Aorta (tissue), 5 donors: ENCODE measurements around the gene SMARCA5. TPM values are rescaled to one million over a fixed set of nuclear protein-coding genes. Genes with fewer than 3 reads are reported as not detected.

ENCODE experiments used
- ATAC-seq: fragments of 200-7000 bp; cut with Tn5 transposase; one replicate; pipeline ENCODE4 v1.9.1; 2022; ENCODE audit warnings: moderate library complexity; ENCODE audit not compliant: low FRiP score
- DNase-seq, 2 donors: peaks; one replicate each; pipeline ENCODE4 v3.0.0-alpha.2; 2020
- H3K27ac ChIP-seq, 2 donors: one replicate each; pipeline ENCODE4 v1.5.1; 2013; ENCODE audit warnings: low read length in 2 of 2, mild to moderate bottlenecking in 2 of 2, moderate library complexity in 2 of 2, control low read depth in 1 of 2, inconsistent platforms in 1 of 2, low read depth in 1 of 2
- H3K27me3 ChIP-seq, 2 donors: one replicate each; pipeline ENCODE4 v1.6.1; 2013; ENCODE audit warnings: control low read depth in 1 of 2, low read length in 1 of 2, mild to moderate bottlenecking in 1 of 2, moderate library complexity in 1 of 2; ENCODE audit not compliant: insufficient read depth in 2 of 2, control insufficient read depth in 1 of 2
- H3K36me3 ChIP-seq, 2 donors: one replicate each; pipeline ENCODE4 v1.6.1; 2013; ENCODE audit warnings: control low read depth in 1 of 2, low read length in 1 of 2, mild to moderate bottlenecking in 1 of 2; ENCODE audit not compliant: insufficient read depth in 2 of 2, control insufficient read depth in 1 of 2
- H3K4me1 ChIP-seq, 2 donors: one replicate each; pipeline ENCODE4 v1.6.1; 2013; ENCODE audit warnings: low read length in 2 of 2, control low read depth in 1 of 2, mild to moderate bottlenecking in 1 of 2, moderate library complexity in 1 of 2; ENCODE audit not compliant: insufficient read depth in 2 of 2, control insufficient read depth in 1 of 2
- H3K4me3 ChIP-seq, 2 donors: one replicate each; pipeline ENCODE4 v1.5.1; 2013; ENCODE audit warnings: low read length in 2 of 2, control low read depth in 1 of 2, mild to moderate bottlenecking in 1 of 2
- H3K9me3 ChIP-seq: one replicate; pipeline ENCODE4 v1.6.1; 2013; ENCODE audit warnings: mild to moderate bottlenecking, low read length; ENCODE audit not compliant: control insufficient read depth
- WGBS, 2 donors: extraction: QIAGEN DNeasy Blood & Tissue Kit; methylation state at CpG; one replicate each; pipeline ENCODE4 v1.1.7; 2013; 5-methylcytosine and 5-hydroxymethylcytosine counted together
- intact Hi-C, 2 donors: fragments of 100-400 bp; cut with DNase I; formaldehyde crosslinking; loops; one replicate each; pipeline versions ENCODE4 v1.14.2 to v1.15.0; 2022
- polyA plus RNA-seq, 2 donors: library from polyadenylated mRNA; stranded (reverse); fragments of 200-250 nt; gene quantifications; one replicate each; pipeline ENCODE4 v1.2.3, GENCODE V29; 2013
- total RNA-seq, 2 donors: library from RNA; stranded (reverse); fragmentation: NEBNext Ultra II Directional; extraction: Animal tissue kit (Norgen Biotek cat#: 25700); gene quantifications; one replicate each; pipeline ENCODE4 v1.2.1, GENCODE V29; 2021
- donor health status: healthy with polysubstance abuse.
- donor health status: Bipolar disorder and iron deficiency.
- donor health status: DM: no; HTN: no; CAD: no.
- donor health status: DM: no; HTN: no; CAD: no.
- donor health status: DM: yes; HTN: yes; CAD: no.

Gene SMARCA5
- total and polyA plus RNA-seq, 4 donors = 12.5 to 43.3 (median 27.4) TPM

- Histone ChIP-seq H3K27me3 (no peaks in the 10 kb centered on the region), H3K27ac (peak overlapping the region; percentile 2 to 44), H3K9me3 (peaks cover 2% of the 10 kb centered on the region), H3K36me3 (peaks cover 0 to 1% of the 10 kb centered on the region in 2 donors), H3K4me3 (no peak overlapping the region), H3K4me1 (peaks cover 4 to 5% of the 10 kb centered on the region in 2 donors)
- intact Hi-C loops = no loop called here
- ATAC-seq = no peak
- no peak for DNase-seq
- 58 to 62% methylated on average over 6 of the region's 6 CpGs for WGBS, 2 donors
These were observed 72.0 kb downstream of the SMARCA5 start for GRCh38 chr4:143585548-143585947.

GRCh38 chr4:143586080-143586479, 72.6 kb downstream of the SMARCA5 start:
- ATAC-seq (no peak), DNase-seq (no peak)
- no peak overlapping the region for H3K4me3 ChIP-seq
- H3K27me3 ChIP-seq = no peaks in the 10 kb centered on the region
- peaks cover 4 to 5% of the 10 kb centered on the region in 2 donors for H3K4me1 ChIP-seq
- peak overlapping the region; percentile 2 to 44 for H3K27ac ChIP-seq
- peaks cover 2% of the 10 kb centered on the region for H3K9me3 ChIP-seq
- intact Hi-C loops = no loop called here
- peaks cover 0 to 1% of the 10 kb centered on the region in 2 donors for H3K36me3 ChIP-seq

- ATAC-seq (no peak), DNase-seq (no peak)
- intact Hi-C loops = no loop called here
- Histone ChIP-seq H3K27me3 (no peaks in the 10 kb centered on the region), H3K27ac (no peak overlapping the region), H3K4me1 (peaks cover 4 to 5% of the 10 kb centered on the region in 2 donors), H3K36me3 (no peaks in the 10 kb centered on the region), H3K9me3 (no peaks in the 10 kb centered on the region), H3K4me3 (no peak overlapping the region)
These were observed 74.2 kb downstream of the SMARCA5 start for GRCh38 chr4:143587703-143588102.

GRCh38 chr4:143597276-143597675, 83.8 kb downstream of the SMARCA5 start:
- DNase-seq (no peak), ATAC-seq (no peak)
- Histone ChIP-seq H3K36me3 (no peaks in the 10 kb centered on the region), H3K4me3 (no peak overlapping the region), H3K9me3 (no peaks in the 10 kb centered on the region), H3K27me3 (no peaks in the 10 kb centered on the region), H3K27ac (no peak overlapping the region), H3K4me1 (no peaks in the 10 kb centered on the region)
- intact Hi-C loops = no loop called here
- WGBS, 2 donors = 94 to 96% methylated on average over 3 of the region's 3 CpGs

- no peaks in the 10 kb centered on the region for H3K9me3 ChIP-seq
- no peak for ATAC-seq
- no peaks in the 10 kb centered on the region for H3K36me3 ChIP-seq
- no peak for DNase-seq
- H3K4me1 ChIP-seq = no peaks in the 10 kb centered on the region
- intact Hi-C loops = no loop called here
- H3K4me3 ChIP-seq = no peak overlapping the region
- no peak overlapping the region for H3K27ac ChIP-seq
- H3K27me3 ChIP-seq = no peaks in the 10 kb centered on the region
These were observed 85.3 kb downstream of the SMARCA5 start for GRCh38 chr4:143598816-143599215.

- ATAC-seq = no peak
- Histone ChIP-seq H3K4me1 (no peaks in the 10 kb centered on the region), H3K4me3 (no peak overlapping the region), H3K36me3 (no peaks in the 10 kb centered on the region), H3K27ac (peak overlapping the region in 1 of 2 donors; percentile 28), H3K27me3 (no peaks in the 10 kb centered on the region), H3K9me3 (no peaks in the 10 kb centered on the region)
- intact Hi-C loops = no loop called here
- no peak for DNase-seq
- WGBS, 2 donors = 76 to 77% methylated on average over 1 of the region's 1 CpG
These were observed 86.3 kb downstream of the SMARCA5 start for GRCh38 chr4:143599827-143600226.

- Histone ChIP-seq H3K27ac (no peak overlapping the region), H3K9me3 (no peaks in the 10 kb centered on the region), H3K36me3 (no peaks in the 10 kb centered on the region), H3K4me1 (no peaks in the 10 kb centered on the region), H3K4me3 (no peak overlapping the region), H3K27me3 (no peaks in the 10 kb centered on the region)
- DNase-seq (no peak), ATAC-seq (no peak)
- 84 to 90% methylated on average over 3 of the region's 3 CpGs for WGBS, 2 donors
- intact Hi-C loops = no loop called here
These were observed 93.0 kb downstream of the SMARCA5 start for GRCh38 chr4:143606480-143606879.

Other genes with a start within 250 kb of the SMARCA5 start
- 100 to 1,000 TPM in 1 of 2 donors, 10 to 100 TPM in 1; 98.0 to 107 TPM for gene GAB1, start 176.8 kb upstream of the SMARCA5 start, total RNA-seq
- 10 to 100 TPM; 10.5 to 12.0 TPM for gene GAB1, start 176.8 kb upstream of the SMARCA5 start, polyA plus RNA-seq
- under 1 TPM; 0.18 to 0.36 TPM for gene FREM3, start 187.0 kb downstream of the SMARCA5 start, total RNA-seq
- gene FREM3, start 187.0 kb downstream of the SMARCA5 start, polyA plus RNA-seq = not detected